HepG2 (cell line): ENCODE data around the gene FALEC. TPM values are rescaled to one million over a fixed set of nuclear protein-coding genes. Genes with fewer than 3 reads are reported as not detected.

ENCODE experiments used
- CBX1 ChIP-seq: IDR thresholded peaks from one replicate; pipeline ENCODE4 v1.6.1; 2016; ENCODE audit warnings: antibody characterized with exemption, low read depth
- EZH2 ChIP-seq: conservative IDR thresholded peaks from 2 replicates; pipeline ENCODE4 v1.6.1; 2012; ENCODE audit warnings: mild to moderate bottlenecking, low read depth, low read length, moderate library complexity
- FIP1L1 ChIP-seq: fragments of 200-400 bp; formaldehyde crosslinking; IDR thresholded peaks from 2 replicates; pipeline ENCODE4 v1.6.1; 2018; ENCODE audit warnings: low read depth, mild to moderate bottlenecking, low read length, moderate library complexity, borderline replicate concordance; ENCODE audit not compliant: insufficient read depth
- FOXM1 ChIP-seq: sonication (generic); formaldehyde crosslinking; IDR thresholded peaks from 2 replicates; pipeline ENCODE4 v1.5.0; 2020; ENCODE audit warnings: missing genetic modification reagents
- HMG20A ChIP-seq: IDR thresholded peaks from 2 replicates; pipeline ENCODE4 v1.6.1; 2016; ENCODE audit warnings: borderline replicate concordance
- KAT7 ChIP-seq: IDR thresholded peaks from 2 replicates; pipeline ENCODE4 v1.6.1; 2018; ENCODE audit warnings: borderline replicate concordance, missing compliant biosample characterization
- KLF15 ChIP-seq: sonication (generic); formaldehyde crosslinking; IDR thresholded peaks from 2 replicates; pipeline ENCODE4 v1.8.1; 2023; ENCODE audit warnings: borderline replicate concordance, mild to moderate bottlenecking, inconsistent platforms, missing genetic modification reagents, mixed read lengths
- MED1 ChIP-seq: sonication (generic); formaldehyde crosslinking; IDR thresholded peaks from 2 replicates; pipeline ENCODE4 v1.4.0; 2020; ENCODE audit warnings: missing genetic modification reagents
- RBAK ChIP-seq: sonication (generic); formaldehyde crosslinking; IDR thresholded peaks from 2 replicates; pipeline ENCODE4 v1.5.1; 2020; ENCODE audit warnings: mild to moderate bottlenecking, missing genetic modification reagents
- RBFOX2 ChIP-seq: fragments of 200-400 bp; formaldehyde crosslinking; IDR thresholded peaks from 2 replicates; pipeline ENCODE4 v1.6.1; 2017; ENCODE audit warnings: low read depth, mild to moderate bottlenecking, low read length
- TRIM24 ChIP-seq: sonication (generic); formaldehyde crosslinking; IDR thresholded peaks from 2 replicates; pipeline ENCODE4 v1.8.0; 2022; ENCODE audit warnings: mild to moderate bottlenecking, missing genetic modification reagents
- ZNF430 ChIP-seq: sonication (generic); formaldehyde crosslinking; IDR thresholded peaks from 2 replicates; pipeline ENCODE4 v1.9.0; 2021; ENCODE audit warnings: mild to moderate bottlenecking, missing genetic modification reagents
- ZNF558 ChIP-seq: sonication (generic); formaldehyde crosslinking; IDR thresholded peaks from 2 replicates; pipeline ENCODE4 v1.9.0; 2022; ENCODE audit warnings: mild to moderate bottlenecking, missing genetic modification reagents, borderline replicate concordance
- ZNF75D ChIP-seq: sonication (generic); formaldehyde crosslinking; IDR thresholded peaks from 2 replicates; pipeline ENCODE4 v1.8.1; 2023; ENCODE audit warnings: missing genetic modification reagents, mild to moderate bottlenecking, borderline replicate concordance
- polyA plus RNA-seq, 8 experiments: library from polyadenylated mRNA; depleted of rRNA in 3 of 8; stranded (reverse) in 7 of 8; unstranded in 1 of 8; fragments of >200 nt; fragmentation: Illumina TruSeq in 4 of 8; extraction: Trizol in 4 of 8; gene quantifications; 2 replicates each; pipeline versions ENCODE4 v1.2.1 to v1.2.3, GENCODE V29; 2011 to 2016; ENCODE audit warnings: low read depth in 4 of 8, missing spikeins in 1 of 8, mixed read lengths in 1 of 8; ENCODE audit not compliant: insufficient read depth in 1 of 8
- total RNA-seq, 5 experiments: library from RNA; depleted of rRNA; stranded (reverse); fragments of >200 nt; fragmentation: Illumina TruSeq; extraction: Trizol; gene quantifications; 2 replicates each; pipeline ENCODE4 v1.2.3, GENCODE V29; 2016; ENCODE audit warnings: low read depth in 1 of 5
- TF ChIP-seq, protein P1 (sequence below): sonication (generic); formaldehyde crosslinking; IDR thresholded peaks from 2 replicates; pipeline ENCODE4 v1.5.1; 2020; ENCODE audit warnings: missing genetic modification reagents, mild to moderate bottlenecking, borderline replicate concordance
- TF ChIP-seq, protein P2 (sequence below): sonication (generic); formaldehyde crosslinking; IDR thresholded peaks from 2 replicates; pipeline ENCODE4 v1.5.1; 2020; ENCODE audit warnings: mild to moderate bottlenecking, missing genetic modification reagents, borderline replicate concordance
- TF ChIP-seq, protein P3 (sequence below): sonication (generic); formaldehyde crosslinking; IDR thresholded peaks from 2 replicates; pipeline ENCODE4 v1.4.0; 2020; ENCODE audit warnings: low read depth, missing genetic modification reagents
- TF ChIP-seq, protein P4 (sequence below): IDR thresholded peaks from 2 replicates; pipeline ENCODE4 v1.6.1; 2016

FALEC gene
- total and polyA plus RNA-seq, 2 of the 13 experiments (the other 11 are each of a cell fraction or from before 2014, with no cell fraction given) = 0.33 to 0.71 TPM

DNA sequence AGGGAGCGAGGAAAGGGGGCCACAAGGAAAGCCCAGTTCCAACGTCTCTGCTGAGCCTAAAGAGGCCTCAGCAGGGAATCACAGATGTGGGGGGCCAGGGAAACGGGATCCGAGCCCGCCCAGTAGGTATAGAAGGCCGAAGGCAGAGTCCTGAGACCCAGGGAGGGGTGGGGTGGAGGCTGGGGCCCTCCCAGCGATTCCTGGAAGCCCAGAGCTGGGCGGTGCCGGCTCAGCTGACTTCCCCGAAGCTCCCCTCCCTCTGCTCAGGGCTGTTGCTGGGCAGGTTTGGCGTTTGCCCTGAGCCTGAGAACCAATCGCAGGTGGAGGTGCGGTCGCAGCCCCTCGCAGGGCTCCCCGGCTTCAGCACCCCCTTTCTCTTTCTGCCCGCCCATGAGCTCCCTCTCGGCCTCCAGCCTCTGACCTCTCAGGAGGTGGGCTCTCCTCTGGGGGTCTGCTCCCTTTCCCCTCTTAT lies 46.5 kb downstream of the FALEC start (continued):
- TF ChIP-seq, protein P1, sequence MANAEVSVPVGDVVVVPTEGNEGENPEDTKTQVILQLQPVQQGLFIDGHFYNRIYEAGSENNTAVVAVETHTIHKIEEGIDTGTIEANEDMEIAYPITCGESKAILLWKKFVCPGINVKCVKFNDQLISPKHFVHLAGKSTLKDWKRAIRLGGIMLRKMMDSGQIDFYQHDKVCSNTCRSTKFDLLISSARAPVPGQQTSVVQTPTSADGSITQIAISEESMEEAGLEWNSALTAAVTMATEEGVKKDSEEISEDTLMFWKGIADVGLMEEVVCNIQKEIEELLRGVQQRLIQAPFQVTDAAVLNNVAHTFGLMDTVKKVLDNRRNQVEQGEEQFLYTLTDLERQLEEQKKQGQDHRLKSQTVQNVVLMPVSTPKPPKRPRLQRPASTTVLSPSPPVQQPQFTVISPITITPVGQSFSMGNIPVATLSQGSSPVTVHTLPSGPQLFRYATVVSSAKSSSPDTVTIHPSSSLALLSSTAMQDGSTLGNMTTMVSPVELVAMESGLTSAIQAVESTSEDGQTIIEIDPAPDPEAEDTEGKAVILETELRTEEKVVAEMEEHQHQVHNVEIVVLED (CRISPR knock-in tag) = 0 out of 2 replicates have a peak, but pooled peaks have one; percentile 13
- peak; percentile 80 for TF ChIP-seq MED1
- no peak for TF ChIP-seq ZNF75D
- TF ChIP-seq FOXM1 (CRISPR knock-in tag) = no peak
- TF ChIP-seq, protein P2, sequence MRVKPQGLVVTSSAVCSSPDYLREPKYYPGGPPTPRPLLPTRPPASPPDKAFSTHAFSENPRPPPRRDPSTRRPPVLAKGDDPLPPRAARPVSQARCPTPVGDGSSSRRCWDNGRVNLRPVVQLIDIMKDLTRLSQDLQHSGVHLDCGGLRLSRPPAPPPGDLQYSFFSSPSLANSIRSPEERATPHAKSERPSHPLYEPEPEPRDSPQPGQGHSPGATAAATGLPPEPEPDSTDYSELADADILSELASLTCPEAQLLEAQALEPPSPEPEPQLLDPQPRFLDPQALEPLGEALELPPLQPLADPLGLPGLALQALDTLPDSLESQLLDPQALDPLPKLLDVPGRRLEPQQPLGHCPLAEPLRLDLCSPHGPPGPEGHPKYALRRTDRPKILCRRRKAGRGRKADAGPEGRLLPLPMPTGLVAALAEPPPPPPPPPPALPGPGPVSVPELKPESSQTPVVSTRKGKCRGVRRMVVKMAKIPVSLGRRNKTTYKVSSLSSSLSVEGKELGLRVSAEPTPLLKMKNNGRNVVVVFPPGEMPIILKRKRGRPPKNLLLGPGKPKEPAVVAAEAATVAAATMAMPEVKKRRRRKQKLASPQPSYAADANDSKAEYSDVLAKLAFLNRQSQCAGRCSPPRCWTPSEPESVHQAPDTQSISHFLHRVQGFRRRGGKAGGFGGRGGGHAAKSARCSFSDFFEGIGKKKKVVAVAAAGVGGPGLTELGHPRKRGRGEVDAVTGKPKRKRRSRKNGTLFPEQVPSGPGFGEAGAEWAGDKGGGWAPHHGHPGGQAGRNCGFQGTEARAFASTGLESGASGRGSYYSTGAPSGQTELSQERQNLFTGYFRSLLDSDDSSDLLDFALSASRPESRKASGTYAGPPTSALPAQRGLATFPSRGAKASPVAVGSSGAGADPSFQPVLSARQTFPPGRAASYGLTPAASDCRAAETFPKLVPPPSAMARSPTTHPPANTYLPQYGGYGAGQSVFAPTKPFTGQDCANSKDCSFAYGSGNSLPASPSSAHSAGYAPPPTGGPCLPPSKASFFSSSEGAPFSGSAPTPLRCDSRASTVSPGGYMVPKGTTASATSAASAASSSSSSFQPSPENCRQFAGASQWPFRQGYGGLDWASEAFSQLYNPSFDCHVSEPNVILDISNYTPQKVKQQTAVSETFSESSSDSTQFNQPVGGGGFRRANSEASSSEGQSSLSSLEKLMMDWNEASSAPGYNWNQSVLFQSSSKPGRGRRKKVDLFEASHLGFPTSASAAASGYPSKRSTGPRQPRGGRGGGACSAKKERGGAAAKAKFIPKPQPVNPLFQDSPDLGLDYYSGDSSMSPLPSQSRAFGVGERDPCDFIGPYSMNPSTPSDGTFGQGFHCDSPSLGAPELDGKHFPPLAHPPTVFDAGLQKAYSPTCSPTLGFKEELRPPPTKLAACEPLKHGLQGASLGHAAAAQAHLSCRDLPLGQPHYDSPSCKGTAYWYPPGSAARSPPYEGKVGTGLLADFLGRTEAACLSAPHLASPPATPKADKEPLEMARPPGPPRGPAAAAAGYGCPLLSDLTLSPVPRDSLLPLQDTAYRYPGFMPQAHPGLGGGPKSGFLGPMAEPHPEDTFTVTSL (CRISPR knock-in tag) = peak; percentile 38; the same call in 1 of the 2 replicates
- no peak for TF ChIP-seq TRIM24 (CRISPR knock-in tag)
- no peak for TF ChIP-seq EZH2
- peak; percentile 61; the same call in 1 of the 2 replicates for TF ChIP-seq ZNF430
- TF ChIP-seq RBAK = no peak
- peak; percentile 34; the same call in 1 of the 2 replicates for TF ChIP-seq HMG20A (CRISPR knock-in tag)
- TF ChIP-seq, protein P3, sequence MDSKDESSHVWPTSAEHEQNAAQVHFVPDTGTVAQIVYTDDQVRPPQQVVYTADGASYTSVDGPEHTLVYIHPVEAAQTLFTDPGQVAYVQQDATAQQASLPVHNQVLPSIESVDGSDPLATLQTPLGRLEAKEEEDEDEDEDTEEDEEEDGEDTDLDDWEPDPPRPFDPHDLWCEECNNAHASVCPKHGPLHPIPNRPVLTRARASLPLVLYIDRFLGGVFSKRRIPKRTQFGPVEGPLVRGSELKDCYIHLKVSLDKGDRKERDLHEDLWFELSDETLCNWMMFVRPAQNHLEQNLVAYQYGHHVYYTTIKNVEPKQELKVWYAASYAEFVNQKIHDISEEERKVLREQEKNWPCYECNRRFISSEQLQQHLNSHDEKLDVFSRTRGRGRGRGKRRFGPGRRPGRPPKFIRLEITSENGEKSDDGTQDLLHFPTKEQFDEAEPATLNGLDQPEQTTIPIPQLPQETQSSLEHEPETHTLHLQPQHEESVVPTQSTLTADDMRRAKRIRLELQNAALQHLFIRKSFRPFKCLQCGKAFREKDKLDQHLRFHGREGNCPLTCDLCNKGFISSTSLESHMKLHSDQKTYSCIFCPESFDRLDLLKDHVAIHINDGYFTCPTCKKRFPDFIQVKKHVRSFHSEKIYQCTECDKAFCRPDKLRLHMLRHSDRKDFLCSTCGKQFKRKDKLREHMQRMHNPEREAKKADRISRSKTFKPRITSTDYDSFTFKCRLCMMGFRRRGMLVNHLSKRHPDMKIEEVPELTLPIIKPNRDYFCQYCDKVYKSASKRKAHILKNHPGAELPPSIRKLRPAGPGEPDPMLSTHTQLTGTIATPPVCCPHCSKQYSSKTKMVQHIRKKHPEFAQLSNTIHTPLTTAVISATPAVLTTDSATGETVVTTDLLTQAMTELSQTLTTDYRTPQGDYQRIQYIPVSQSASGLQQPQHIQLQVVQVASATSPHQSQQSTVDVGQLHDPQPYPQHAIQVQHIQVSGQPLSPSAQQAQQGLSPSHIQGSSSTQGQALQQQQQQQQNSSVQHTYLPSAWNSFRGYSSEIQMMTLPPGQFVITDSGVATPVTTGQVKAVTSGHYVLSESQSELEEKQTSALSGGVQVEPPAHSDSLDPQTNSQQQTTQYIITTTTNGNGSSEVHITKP = peak; percentile 76
- no peak for TF ChIP-seq CBX1
- TF ChIP-seq FIP1L1 = peak; percentile 85; the same call in 1 of the 2 replicates
- TF ChIP-seq RBFOX2 = peak; percentile 61; the same call in 1 of the 2 replicates
- TF ChIP-seq, protein P4, sequence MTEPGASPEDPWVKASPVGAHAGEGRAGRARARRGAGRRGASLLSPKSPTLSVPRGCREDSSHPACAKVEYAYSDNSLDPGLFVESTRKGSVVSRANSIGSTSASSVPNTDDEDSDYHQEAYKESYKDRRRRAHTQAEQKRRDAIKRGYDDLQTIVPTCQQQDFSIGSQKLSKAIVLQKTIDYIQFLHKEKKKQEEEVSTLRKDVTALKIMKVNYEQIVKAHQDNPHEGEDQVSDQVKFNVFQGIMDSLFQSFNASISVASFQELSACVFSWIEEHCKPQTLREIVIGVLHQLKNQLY (CRISPR knock-in tag) = no peak; the same call in 1 of the 2 replicates
- TF ChIP-seq KAT7 (CRISPR knock-in tag) = no peak
- no peak for TF ChIP-seq ZNF558 (CRISPR knock-in tag)
- no peak; the same call in 1 of the 2 replicates for TF ChIP-seq KLF15 (CRISPR knock-in tag)
